GM12865 (cell line): Measurements from ENCODE around the gene AGXT.

ENCODE experiments used
- DNase-seq: peaks from one replicate; pipeline ENCODE4 v3.0.0; 2010; ENCODE audit warnings: low read depth
- H3K4me3 ChIP-seq: 2 replicates; pipeline ENCODE4 v1.5.1; 2011; ENCODE audit warnings: mild to moderate bottlenecking, low read depth, low read length, control low read depth
- CTCF ChIP-seq: IDR thresholded peaks from 2 replicates; pipeline ENCODE4 v1.5.1; 2011; ENCODE audit warnings: low read length, control low read depth, low read depth, inconsistent platforms; ENCODE audit not compliant: insufficient read depth; ENCODE audit errors: missing control alignments

Gene AGXT

DNA sequence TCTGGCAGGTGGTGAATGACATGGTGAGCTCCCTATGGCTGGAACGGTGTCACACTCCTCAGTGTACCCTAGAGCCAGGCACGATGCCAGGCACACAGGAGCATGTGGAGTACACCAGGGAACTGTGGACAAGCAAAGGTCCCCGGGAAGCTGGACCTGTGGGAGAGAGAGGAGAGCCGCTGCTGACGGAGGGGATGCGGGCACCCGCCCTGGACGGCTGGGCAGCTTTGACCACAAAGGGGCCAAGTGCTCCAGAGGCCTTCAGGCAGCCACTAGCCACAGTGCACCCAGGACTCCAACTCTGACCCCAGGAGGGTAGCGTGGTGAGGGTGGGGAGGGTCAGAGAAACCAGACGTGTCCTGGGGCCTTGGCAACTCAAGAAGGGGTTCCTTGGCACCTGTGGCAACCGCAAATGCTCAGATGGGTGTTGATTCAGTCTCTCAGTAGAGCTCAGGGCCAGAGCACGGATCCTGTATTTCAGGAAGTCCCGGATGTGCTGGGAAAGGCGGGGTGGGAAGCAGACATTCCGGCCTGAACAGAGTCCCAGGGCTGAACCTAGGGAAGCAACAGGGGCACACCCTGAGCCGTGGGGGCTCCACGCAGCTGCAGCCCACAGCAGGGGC, 29.6 kb downstream of the AGXT start:
- DNase-seq: no peak
- H3K4me3 ChIP-seq: no peak overlapping the region
- TF ChIP-seq CTCF: no peak

GRCh38 chr2:240898731-240899467, 30.3 kb downstream of the AGXT start:
- no peak for DNase-seq
- no peak for TF ChIP-seq CTCF
- H3K4me3 ChIP-seq: no peak overlapping the region

DNA sequence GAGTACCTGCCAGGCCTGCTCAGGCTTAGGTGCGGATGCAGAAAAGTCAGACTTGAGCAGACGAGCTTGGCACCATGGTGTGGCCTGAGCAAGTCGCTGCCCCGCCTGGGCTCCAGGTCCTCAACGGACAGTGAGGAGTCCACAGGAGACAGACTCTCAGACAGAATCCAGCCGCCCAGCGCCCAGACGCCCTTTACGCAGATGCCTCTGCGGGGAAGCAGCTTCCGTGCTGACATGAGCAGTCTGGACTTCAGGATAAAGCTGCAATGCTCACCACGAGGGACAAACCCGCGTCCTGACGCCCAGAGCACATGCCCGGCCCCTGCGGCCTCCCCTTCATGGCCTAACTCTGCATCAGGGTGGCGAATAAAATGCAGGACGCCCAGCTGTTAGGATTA, 30.8 kb downstream of the AGXT start:
- no peak overlapping the region for H3K4me3 ChIP-seq
- no peak for DNase-seq
- TF ChIP-seq CTCF: no peak

GRCh38 chr2:240900141-240900860, 31.7 kb downstream of the AGXT start:
- H3K4me3 ChIP-seq: no peak overlapping the region
- DNase-seq: no peak
- TF ChIP-seq CTCF: no peak

DNA sequence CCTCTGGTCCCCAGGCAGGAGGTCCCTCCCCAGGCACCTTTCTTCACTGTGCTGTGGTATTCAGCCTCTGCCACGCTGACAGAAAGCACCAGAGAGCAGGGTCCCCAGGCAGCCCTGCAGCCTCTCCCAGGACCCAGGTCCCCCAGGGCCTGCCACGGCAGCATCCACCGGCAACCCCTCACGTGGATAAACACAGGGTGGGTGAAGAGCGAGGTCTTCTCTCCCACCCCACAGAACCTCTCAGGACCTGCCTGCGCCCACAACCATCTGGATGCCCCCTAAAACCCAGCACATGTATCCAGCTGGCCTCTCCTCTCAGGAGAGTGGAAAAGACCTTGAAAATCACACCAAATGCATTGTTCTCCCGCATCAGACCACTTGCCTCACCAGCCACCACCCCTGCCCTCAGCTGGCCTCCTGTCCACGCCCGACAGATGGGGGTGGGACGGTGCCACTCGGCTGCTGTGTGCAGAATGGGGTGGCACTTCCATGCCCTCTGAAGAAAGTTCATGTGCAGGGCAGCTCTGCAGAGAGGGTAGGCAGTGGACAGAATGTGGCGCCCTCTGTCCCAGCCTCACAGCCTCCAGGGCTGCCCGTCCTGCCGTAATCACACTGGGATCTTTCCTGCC, 33.5 kb downstream of the AGXT start:
- H3K4me3 ChIP-seq: no peak overlapping the region
- TF ChIP-seq CTCF: no peak
- DNase-seq: no peak

GRCh38 chr2:240902615-240903041, 34.0 kb downstream of the AGXT start:
- TF ChIP-seq CTCF: no peak
- H3K4me3 ChIP-seq: no peak overlapping the region
- no peak for DNase-seq
